Activated T-cell treated with anti-CD3 and anti-CD28 coated beads, Interleukin-2, amount 50 U/mL, for 72 hours (primary cell): ENCODE data around the gene PBXIP1. TPM values are rescaled to one million over a fixed set of nuclear protein-coding genes. Genes with fewer than 3 reads are reported as not detected.

ENCODE experiments used
- ATAC-seq, 2 donors: fragments of 150-1000 bp; cut with Tn5 transposase; replicated peaks in 1 of 2; 2 replicates each; pipeline ENCODE4 v1.10.0; 2021; ENCODE audit warnings: moderate library complexity in 2 of 2, mild to moderate bottlenecking in 1 of 2
- DNase-seq, 2 donors: peaks; one replicate each; pipeline ENCODE4 v3.0.0; 2021 to 2022; ENCODE audit warnings: mixed read lengths in 1 of 2
- H3K27ac Mint-ChIP-seq: one replicate; pipeline ENCODE4 v1.8.0; 2022; ENCODE audit warnings: mild to moderate bottlenecking, moderate library complexity, mixed read lengths
- H3K27me3 Mint-ChIP-seq: one replicate; pipeline ENCODE4 v1.8.0; 2022; ENCODE audit warnings: low read depth, mixed read lengths
- H3K36me3 Mint-ChIP-seq, 2 donors: one replicate each; pipeline ENCODE4 v1.8.0; 2022; ENCODE audit warnings: mixed read lengths in 2 of 2, mild to moderate bottlenecking in 1 of 2; ENCODE audit not compliant: insufficient read depth in 2 of 2
- H3K4me1 Mint-ChIP-seq: one replicate; pipeline ENCODE4 v1.8.0; 2022; ENCODE audit warnings: low read depth, mixed read lengths
- H3K4me3 Mint-ChIP-seq, 2 donors: one replicate each; pipeline ENCODE4 v1.8.0; 2022; ENCODE audit warnings: mild to moderate bottlenecking in 2 of 2, mixed read lengths in 2 of 2, moderate library complexity in 2 of 2
- H3K9me3 Mint-ChIP-seq, 2 donors: one replicate each; pipeline ENCODE4 v1.8.0; 2022; ENCODE audit warnings: mixed read lengths in 2 of 2
- total RNA-seq, 2 donors: library from RNA; stranded (reverse); gene quantifications; one replicate each; pipeline ENCODE4 v1.2.3, GENCODE V29; 2022

The PBXIP1 gene
- total RNA-seq, 2 donors from 2014 or later = 28.0 to 48.0 TPM

DNA sequence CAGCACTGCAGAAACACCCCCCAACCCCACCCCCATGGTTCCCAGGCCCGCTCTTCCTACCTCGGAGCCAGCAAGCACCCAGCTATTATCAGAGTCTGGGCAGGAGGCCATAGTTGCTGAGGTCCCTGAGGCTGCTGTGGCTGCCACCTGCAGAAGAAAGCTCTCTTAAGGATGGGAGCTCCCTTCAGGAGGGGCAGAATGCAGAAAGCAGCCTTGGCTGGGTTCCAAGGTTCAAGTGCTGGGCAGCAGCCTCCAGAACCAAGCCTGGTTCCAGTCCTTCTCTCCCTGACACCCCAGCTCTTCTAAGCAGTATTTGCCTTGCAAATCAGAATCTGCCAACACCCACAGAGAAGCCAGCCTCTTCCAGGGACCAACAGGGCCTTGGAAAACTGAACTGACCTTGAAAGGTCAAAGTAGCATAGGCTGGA lies 2.3 kb downstream of the PBXIP1 start:
- Mint-ChIP-seq H3K27me3 (no peaks in the 10 kb centered on the region), H3K4me3 (peak overlapping the region; percentile 93 to 99), H3K4me1 (peaks cover 80% of the 10 kb centered on the region), H3K27ac (peak overlapping the region; percentile 82), H3K9me3 (no peaks in the 10 kb centered on the region), H3K36me3 (no peaks in the 10 kb centered on the region)
- no peak for DNase-seq
- ATAC-seq = no peak

DNA sequence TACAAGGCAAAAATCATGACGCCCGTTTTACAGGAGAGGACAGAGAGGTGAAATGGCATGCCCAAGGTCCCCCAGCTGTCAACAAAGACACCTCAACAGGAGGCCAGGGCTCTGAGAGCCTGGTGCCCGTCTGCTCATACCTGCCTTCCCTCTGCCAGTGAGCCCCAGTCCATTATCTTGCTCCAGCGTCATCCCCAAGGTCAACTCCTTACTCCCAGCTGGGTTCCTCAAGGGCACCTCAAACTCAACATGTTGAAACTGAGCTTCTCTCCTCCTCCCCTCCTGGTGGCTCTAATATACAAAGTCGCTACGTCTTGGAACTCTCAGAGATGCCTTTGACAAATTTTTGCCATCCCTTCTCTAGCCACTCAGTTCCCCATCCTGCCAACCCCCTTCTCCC lies 3.2 kb downstream of the PBXIP1 start:
- no peaks in the 10 kb centered on the region for H3K27me3 Mint-ChIP-seq
- H3K27ac Mint-ChIP-seq = peak overlapping the region; percentile 66
- DNase-seq (no peak), ATAC-seq (no peak)
- peak overlapping the region; percentile 85 to 99 for H3K4me3 Mint-ChIP-seq
- no peaks in the 10 kb centered on the region for H3K36me3 Mint-ChIP-seq
- H3K9me3 Mint-ChIP-seq = no peaks in the 10 kb centered on the region
- H3K4me1 Mint-ChIP-seq = peaks cover 79% of the 10 kb centered on the region

GRCh38 chr1:154951901-154952657 lies 3.8 kb downstream of the PBXIP1 start:
- no peaks in the 10 kb centered on the region for H3K36me3 Mint-ChIP-seq
- no peaks in the 10 kb centered on the region for H3K27me3 Mint-ChIP-seq
- H3K9me3 Mint-ChIP-seq = no peaks in the 10 kb centered on the region
- H3K27ac Mint-ChIP-seq = peak overlapping the region; percentile 66
- peak overlapping the region; percentile 85 to 99 for H3K4me3 Mint-ChIP-seq
- ATAC-seq (peak; percentile 28 to 54), DNase-seq (peak; percentile 65 to 71)
- peaks cover 76% of the 10 kb centered on the region for H3K4me1 Mint-ChIP-seq

DNA sequence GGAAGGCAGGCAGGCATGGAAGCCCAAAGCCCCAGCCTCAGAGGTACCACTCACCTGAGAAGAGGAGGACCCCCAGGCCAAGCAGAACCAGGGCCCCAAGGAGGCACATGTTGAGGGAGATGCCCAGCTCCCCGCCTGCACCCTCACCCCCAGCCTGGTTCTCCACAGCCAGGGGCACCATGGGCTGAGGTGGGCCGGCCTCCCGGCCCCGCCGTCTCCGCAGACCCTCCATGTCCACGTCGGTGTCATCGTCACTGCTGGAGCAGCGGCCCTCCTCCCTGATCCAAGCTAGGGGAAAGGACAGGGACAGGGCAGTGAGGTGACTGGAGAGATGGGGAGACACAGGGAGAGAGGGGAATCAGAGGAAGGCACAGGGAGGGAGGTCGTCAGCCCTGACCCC lies 7.8 kb downstream of the PBXIP1 start:
- peaks cover 46% of the 10 kb centered on the region for H3K4me1 Mint-ChIP-seq
- H3K9me3 Mint-ChIP-seq = no peaks in the 10 kb centered on the region
- ATAC-seq (no peak), DNase-seq (no peak)
- no peak overlapping the region for H3K27ac Mint-ChIP-seq
- H3K27me3 Mint-ChIP-seq = no peaks in the 10 kb centered on the region
- no peak overlapping the region for H3K4me3 Mint-ChIP-seq
- no peaks in the 10 kb centered on the region for H3K36me3 Mint-ChIP-seq

GRCh38 chr1:154945962-154946850 lies 9.7 kb downstream of the PBXIP1 start:
- Mint-ChIP-seq H3K27me3 (no peaks in the 10 kb centered on the region), H3K4me1 (peaks cover 46% of the 10 kb centered on the region), H3K27ac (peak overlapping the region; percentile 11), H3K36me3 (no peaks in the 10 kb centered on the region), H3K9me3 (no peaks in the 10 kb centered on the region), H3K4me3 (no peak overlapping the region)
- DNase-seq (no peak), ATAC-seq (no peak)

GRCh38 chr1:154945160-154945961 lies 10.5 kb downstream of the PBXIP1 start:
- Mint-ChIP-seq H3K4me3 (no peak overlapping the region), H3K9me3 (no peaks in the 10 kb centered on the region), H3K36me3 (no peaks in the 10 kb centered on the region), H3K27ac (no peak overlapping the region), H3K27me3 (no peaks in the 10 kb centered on the region), H3K4me1 (peaks cover 46% of the 10 kb centered on the region)
- no peak for ATAC-seq
- DNase-seq = no peak

- H3K36me3 Mint-ChIP-seq = no peaks in the 10 kb centered on the region
- H3K4me3 Mint-ChIP-seq = no peak overlapping the region
- no peaks in the 10 kb centered on the region for H3K9me3 Mint-ChIP-seq
- peaks cover 51% of the 10 kb centered on the region for H3K4me1 Mint-ChIP-seq
- no peak overlapping the region for H3K27ac Mint-ChIP-seq
- no peak for ATAC-seq
- DNase-seq = no peak
- H3K27me3 Mint-ChIP-seq = no peaks in the 10 kb centered on the region
Measured at GRCh38 chr1:154944401-154945159, 11.3 kb downstream of the PBXIP1 start.

- Mint-ChIP-seq H3K4me1 (peaks cover 57% of the 10 kb centered on the region), H3K36me3 (no peaks in the 10 kb centered on the region), H3K9me3 (no peaks in the 10 kb centered on the region), H3K27ac (peak overlapping the region; percentile 21), H3K27me3 (no peaks in the 10 kb centered on the region), H3K4me3 (peak overlapping the region; percentile 57 to 74)
- peak; percentile 49 to 55 for DNase-seq
- ATAC-seq = peak; percentile 29 to 31
Measured at GRCh38 chr1:154943649-154944400, 12.1 kb downstream of the PBXIP1 start.

DNA sequence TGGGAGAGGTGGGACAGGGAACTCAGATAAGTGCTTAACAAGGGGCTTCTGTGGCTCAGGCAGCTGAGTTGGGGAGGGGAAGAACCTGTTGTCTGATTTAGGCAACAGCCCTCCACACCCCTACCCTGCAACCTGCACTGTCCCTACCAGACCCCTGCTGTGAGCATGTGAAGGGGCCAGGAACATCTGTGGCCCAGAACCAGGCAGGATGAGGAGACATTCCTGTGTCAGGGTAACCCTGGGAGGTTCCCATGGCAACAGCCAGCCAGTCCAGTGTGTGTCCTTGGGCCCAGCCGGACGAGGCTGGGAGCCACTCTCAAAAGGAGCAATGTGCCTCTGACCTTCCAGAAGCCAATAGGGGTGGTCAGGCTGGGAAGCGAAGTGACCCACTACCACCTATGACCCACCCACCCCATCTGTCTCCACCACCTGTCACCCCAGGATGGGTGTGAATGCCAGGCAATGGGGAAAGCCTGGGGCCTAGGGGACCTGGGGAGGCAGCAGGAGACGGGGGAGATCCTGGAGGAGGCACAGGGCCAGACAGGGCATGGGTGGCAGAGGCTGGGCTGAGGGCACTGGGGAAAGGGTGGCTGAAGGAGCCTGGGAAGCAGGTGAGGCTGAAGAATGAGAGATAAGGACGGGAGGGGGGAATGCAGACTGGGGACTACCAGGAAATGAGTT lies 14.4 kb downstream of the PBXIP1 start:
- Mint-ChIP-seq H3K9me3 (no peaks in the 10 kb centered on the region), H3K27ac (peak overlapping the region; percentile 21), H3K36me3 (peaks cover under 1% of the 10 kb centered on the region in 2 donors), H3K4me1 (peaks cover 69% of the 10 kb centered on the region), H3K4me3 (peak overlapping the region; percentile 57 to 74), H3K27me3 (no peaks in the 10 kb centered on the region)
- DNase-seq (no peak), ATAC-seq (no peak)

- Mint-ChIP-seq H3K36me3 (peaks cover 2 to 3% of the 10 kb centered on the region in 2 donors), H3K9me3 (no peaks in the 10 kb centered on the region), H3K4me3 (peak overlapping the region; percentile 57 to 74), H3K4me1 (peaks cover 75% of the 10 kb centered on the region), H3K27ac (peak overlapping the region; percentile 67), H3K27me3 (no peaks in the 10 kb centered on the region)
- peak; percentile 20 to 25 for ATAC-seq
- DNase-seq = peak; percentile 53 to 55
Measured at GRCh38 chr1:154940651-154941194, 15.2 kb downstream of the PBXIP1 start.

DNA sequence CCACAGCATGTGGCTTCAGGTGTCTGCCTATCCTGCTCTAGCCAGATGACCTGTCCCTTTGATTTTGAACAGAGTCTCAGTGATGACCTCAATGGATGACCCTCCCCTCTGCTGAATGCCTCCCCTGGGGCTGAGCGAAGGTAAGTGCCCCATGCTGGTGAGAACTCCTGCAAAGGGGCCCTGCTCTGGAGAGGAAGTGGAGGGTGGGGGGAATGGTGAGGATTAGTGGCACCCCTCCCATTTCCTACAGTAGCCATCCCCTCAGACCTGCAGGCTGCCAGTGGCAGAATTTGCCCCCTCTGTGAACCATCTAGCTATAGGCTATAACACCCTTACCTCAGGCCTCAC lies 15.7 kb downstream of the PBXIP1 start:
- Mint-ChIP-seq H3K36me3 (peaks cover 2 to 3% of the 10 kb centered on the region in 2 donors), H3K4me3 (peak overlapping the region; percentile 57 to 74), H3K9me3 (no peaks in the 10 kb centered on the region), H3K4me1 (peaks cover 80% of the 10 kb centered on the region), H3K27ac (peak overlapping the region; percentile 67), H3K27me3 (no peaks in the 10 kb centered on the region)
- DNase-seq (no peak), ATAC-seq (no peak)
